ENCODE measurements around the gene EVL.
"Not testable (repeated sequence)": the region's sequence is repeated elsewhere in the genome, so short reads cannot be mapped to it uniquely, and the experiment has no call there.

Gene EVL

DNA sequence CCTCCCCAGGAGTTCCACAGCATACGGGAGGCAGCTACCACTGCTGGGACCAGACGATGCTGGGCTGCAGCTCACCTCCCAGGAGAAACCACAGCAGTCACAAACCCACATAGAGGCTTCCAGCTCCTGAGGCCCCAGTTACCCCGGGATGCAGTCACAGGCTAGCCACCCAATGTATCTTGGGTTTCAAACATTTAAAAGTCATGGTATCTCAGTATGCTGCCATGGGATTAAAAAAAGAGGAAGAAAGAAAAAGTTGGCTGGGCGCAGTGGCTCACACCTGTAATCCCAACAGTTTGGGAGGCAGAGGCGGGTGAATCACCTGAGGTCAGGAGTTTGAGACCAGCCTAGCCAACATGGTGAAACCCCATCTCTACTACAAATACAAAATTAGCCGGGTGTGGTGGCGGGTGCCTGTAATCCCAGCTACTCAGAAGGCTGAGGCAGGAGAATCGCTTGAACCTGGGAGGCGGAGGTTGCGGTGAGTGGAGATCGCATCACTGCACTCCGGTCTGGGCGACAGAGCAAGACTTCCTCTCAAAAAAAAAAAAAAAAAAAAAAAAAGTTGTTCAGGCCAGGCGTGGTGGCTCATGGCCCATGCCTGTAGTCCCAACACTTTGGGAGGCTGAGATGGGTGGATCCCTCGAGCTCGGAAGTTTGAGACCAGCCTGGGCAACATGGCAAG, 92.5 kb downstream of the EVL start:
- in situ Hi-C loops (cut with HindIII; ENCODE audit: low sequenced_read_pairs): not testable (repeated sequence)

DNA sequence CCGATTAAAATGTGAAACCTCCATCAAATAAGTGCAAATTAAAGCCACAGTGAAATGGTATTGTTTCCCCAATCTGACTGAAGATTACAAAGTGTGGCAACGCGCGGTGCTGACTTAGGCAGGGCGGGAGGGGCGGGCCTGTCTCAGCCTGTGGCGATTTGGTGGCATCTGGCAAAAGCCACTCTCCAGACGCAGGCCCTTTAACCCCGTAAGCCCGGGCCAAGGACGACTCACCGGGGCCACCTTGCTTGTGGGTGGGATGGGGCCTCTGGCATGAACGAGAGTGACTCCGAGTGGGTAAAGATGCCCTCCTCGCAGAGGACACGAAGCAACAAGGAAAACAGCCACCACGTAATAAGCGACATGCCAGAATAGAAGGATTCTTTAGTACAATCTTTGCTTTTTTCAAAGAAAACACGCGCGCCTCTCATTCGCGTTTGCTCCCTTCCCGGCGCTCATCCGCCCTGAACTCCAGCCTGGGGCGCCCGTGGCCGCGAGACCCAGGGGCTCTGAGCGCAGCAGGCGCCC, 93.4 kb downstream of the EVL start:
- in situ Hi-C loops (cut with HindIII; ENCODE audit: low sequenced_read_pairs): no loop called here

DNA sequence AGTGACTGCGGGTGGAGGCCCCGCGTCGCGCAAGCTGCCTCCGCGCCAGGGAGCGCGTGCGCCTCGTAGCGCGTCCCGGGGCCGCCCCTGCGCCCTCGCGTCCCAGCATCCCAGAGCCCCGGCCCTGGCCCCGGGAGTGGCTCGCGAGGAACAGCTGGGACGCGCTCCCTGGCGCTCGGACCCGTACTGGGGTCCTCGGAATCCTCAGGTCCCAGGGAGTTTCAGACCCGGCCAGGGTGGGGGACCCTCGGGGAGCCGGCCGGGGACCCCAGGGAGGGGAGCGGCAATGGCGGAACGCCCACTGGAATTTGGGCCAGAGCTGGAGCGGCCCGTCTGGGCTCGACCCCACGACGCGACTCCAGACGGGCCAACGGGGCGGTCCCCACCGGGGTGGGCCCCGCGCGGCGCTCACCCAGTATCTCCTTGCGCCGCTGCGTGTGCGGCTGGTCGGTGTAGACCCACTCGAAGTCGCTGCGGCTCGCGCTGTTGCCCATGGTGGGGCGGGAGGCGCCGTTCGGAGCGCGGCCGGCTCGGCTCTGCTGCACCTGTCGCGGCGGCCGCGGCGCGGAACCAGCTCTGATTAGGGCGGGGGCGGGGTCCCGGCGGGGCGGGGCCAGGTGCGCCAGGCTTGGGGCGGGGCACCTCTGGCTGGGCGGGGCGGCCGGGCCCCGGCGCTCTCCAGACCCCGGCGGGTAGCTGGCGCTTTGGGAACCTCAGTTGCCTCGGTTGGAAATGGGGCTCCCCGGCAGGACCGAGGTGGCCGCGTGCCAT, 94.1 kb downstream of the EVL start, which contains the start of gene DEGS2:
TSS of gene DEGS2 (minus strand) at position 552 of the 771 bp plus-strand sequence. CDS start at position 494, 58 bp downstream.
- in situ Hi-C loops (cut with HindIII; ENCODE audit: low sequenced_read_pairs): no loop called here

DNA sequence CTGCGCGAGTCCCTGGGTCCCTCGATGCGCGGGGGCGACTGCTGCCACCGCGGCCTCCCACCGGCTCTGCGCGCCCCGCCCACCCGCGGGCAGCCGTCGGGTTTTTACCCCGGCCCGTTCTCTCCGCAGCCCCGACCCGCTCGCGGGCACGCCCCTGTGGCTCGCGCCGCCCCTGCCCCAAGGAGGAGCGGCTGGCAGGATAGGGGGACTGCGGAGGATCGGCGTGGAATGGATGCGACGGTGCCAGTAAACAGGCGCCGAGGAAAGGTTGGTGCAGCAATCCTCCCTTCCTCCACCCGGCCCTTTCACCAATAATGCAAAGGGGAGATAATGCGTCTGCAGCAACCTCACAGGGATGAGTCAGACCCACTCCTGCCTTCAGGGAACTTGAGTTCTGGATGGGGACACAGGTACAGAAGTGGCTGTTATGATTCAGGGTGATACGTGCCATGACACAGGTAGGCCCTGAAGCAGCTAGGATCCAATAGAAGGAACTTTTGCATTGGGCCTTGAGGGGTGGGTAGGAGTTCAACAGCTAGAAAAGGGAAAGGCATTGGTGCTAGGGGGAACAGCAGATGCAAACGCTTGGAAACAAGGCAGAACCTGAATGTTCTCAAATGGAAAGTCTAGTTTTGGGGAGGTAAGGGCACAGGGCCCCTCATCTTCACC, 94.8 kb downstream of the EVL start:
- in situ Hi-C loops (cut with HindIII; ENCODE audit: low sequenced_read_pairs): no loop called here

DNA sequence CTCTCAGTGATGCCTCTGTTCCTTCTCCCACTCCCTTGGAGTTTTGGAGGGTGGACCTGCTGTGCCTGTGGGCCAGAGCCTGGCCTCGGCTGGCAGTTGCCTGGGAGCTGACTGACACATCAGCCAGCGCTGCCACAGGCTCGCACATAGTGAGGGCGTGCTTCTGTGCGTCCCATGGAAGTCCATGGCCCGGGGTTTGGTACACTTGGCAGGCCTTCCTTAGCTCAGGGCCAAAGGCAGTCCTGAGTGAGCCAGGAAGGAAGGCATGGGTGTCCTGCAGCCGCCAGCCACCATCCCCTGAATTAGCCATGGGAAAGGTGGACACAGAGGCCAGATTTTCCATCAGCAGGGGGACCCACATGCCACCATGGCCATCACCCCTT, 95.3 kb downstream of the EVL start:
- in situ Hi-C loops (cut with HindIII; ENCODE audit: low sequenced_read_pairs): no loop called here

DNA sequence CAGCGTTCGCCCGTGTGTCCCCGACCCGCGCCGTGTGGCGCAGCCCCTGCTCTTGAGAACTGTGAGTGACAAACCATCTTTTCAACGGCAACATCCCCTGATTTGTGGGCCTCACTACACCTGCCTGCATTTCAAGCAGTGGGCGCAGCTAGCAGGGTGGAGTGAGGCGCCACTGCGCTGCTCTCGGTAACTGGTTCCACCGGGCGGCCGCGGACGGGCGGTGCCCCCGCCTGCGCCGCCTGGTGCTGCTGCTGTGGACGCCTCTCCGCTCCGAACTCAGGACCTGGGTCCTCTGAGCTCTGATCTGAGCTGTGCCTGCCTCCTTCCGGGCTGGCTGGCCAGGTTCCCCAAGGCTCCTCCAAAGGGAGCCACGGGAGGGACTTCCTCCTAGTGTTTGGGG, 100.2 kb downstream of the EVL start:
- in situ Hi-C loops (cut with HindIII; ENCODE audit: low sequenced_read_pairs): no loop called here

DNA sequence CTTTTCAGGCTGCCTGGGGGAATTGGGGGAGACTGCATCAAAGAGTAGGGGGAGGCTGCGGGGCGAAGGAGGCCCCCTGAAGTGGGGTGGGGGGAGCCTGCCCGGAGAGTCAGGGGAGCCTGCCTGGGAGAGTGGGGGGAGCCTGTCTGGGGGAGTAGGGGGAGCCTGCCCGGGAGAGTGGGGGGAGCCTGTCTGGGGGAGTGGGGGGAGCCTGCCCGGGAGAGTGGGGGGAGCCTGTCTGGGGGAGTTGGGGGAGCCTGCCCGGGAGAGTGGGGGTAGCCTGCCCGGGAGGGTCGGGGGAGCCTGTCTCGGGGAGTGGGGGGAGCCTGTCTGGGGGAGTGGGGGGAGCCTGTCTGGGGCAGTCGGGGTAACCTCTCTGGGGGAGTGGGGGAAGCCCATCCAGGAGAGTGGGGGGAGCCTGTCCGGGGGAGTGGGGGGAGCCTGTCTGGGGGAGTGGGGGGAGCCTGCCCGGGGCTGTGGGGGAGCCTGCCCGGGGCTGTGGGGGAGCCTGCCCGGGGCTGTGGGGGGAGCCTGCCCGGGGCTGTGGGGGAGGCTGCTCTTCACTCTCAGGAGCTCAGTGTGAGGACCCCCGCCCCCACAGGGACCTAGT, 100.7 kb downstream of the EVL start:
- in situ Hi-C loops (cut with HindIII; ENCODE audit: low sequenced_read_pairs): no loop called here

DNA sequence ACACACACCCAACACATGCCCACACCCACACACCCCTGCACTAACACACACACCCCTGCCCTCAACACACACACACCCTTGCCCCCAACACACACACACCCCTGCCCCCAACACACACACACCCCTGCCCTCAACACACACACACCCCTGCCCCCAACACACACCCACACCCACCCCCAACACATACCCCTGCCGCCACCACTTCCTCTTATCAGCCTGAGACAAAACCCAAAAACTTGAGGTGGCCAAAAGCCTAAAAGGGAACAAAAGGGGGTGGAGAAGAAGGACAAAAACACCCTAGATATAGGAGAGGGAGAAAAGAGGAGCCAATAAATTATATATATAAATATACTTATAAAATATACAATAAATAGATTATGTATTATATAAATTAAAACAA, 103.3 kb downstream of the EVL start:
- in situ Hi-C loops (cut with HindIII; ENCODE audit: low sequenced_read_pairs): no loop called here

DNA sequence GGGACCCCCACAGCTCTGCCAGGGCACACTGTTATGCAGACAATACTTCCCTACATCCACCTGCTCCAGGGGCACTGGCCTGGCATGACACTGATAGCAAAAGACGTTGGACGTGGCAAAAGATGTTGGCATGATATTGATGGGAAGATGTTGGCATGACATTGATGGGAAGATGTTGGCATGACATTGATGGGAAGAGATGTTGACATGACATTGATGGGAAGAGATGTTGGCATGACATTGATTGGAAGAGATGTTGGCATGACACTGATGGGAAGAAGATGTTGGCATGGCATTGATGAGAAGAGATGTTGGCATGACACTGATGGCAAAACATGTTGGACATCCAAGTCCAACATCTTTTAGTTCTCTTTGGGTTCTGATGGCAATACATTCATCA, 105.7 kb downstream of the EVL start:
- in situ Hi-C loops (cut with HindIII; ENCODE audit: low sequenced_read_pairs): no loop called here

DNA sequence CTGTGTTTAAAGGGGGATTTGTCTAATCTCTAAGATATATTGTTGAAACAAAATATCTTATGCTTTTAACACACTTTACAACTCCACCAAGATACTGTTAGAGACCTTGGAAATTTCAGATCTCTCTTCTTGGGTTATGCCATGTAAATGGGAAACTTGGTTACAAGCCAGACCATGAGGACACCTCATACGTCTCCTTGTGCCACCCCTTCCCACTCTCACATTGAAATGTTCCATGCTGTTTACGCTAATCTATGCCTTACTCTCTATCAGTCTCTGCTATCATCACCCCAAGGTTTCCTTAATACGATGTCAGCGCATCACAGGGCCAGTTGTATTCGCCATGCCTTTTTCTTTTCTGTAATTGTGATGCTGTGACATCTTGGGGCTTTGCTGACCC, 107.6 kb downstream of the EVL start:
- in situ Hi-C loops (cut with HindIII; ENCODE audit: low sequenced_read_pairs): no loop called here

DNA sequence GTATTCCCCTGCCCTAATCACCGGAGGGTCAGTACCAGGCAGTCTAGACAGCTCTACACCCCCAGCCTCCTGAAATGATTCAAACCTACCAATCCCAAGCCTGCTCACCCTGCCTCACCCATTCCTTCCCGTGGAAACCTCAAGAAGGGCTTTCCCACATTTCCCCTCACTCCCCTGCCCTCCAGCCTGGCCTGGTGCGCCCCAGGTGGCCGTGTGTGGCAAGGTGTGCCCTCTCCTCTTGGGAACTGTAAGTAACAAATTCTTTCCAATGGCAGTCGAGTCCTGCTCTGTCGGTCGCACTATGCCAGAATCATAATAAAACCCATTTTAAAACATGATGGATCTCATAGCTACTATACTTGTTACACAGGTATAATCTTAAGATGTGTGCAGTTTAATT, 108.1 kb downstream of the EVL start:
- in situ Hi-C loops (cut with HindIII; ENCODE audit: low sequenced_read_pairs): no loop called here

DNA sequence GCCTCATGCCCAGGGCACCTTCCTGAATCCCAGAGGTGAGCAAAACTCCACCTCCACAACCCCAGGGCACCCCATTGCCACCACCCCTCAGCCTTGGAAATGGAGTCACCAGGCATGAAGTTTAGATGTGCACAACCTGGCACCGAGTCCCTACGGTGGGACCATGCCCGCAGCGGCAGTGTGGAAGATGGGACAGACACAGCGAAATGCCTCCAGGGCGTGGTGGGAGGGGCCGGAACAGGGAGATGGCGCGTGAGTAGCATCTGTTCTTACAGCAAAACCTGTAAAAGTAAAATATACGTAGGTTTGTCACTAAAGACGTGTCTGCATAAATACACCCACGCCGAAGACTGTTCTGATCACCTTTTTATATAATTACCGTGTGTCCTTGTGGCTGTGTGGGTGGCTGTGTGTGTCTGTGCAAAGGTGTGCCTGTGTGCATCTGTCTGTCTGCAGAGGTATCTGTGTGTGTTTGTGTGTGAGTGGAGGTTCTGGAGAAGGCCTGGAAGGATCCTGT, 111.6 kb downstream of the EVL start:
- in situ Hi-C loops (cut with HindIII; ENCODE audit: low sequenced_read_pairs): no loop called here

DNA sequence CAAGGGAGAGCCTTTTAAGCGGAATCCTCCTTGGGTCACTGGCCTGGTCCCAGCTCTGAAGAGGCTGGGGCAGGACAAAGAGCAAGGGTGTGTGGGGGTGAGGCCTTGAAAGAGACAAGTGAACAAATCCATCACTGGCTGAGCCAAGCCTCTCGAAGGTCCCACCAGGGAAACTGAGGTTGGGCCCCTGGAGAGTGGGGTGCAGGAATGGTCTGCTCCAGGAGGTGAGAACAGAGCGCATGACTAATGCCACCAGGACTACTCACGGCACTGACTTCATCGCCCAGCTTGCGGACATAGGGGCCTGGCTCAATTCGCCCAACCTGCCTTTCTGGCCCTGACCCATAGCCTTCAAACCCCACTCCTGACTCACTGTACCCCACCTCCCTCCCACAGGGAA, 113.5 kb downstream of the EVL start:
- in situ Hi-C loops (cut with HindIII; ENCODE audit: low sequenced_read_pairs): no loop called here

DNA sequence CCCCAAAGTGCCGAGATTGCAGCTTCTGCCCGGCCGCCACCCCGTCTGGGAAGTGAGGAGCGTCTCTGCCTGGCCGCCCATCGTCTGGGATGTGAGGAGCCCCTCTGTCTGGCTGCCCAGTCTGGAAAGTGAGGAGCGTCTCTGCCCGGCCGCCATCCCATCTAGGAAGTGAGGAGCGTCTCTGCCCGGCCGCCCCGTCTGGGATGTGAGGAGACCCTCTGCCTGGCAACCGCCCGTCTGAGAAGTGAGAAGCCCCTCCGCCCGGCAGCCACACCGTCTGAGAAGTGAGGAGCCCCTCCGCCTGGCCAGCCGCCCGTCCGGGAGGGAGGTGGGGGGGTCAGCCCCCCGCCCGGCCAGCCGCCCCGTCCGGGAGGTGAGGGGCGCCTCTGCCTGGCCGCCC, 115.4 kb downstream of the EVL start:
- in situ Hi-C loops (cut with HindIII; ENCODE audit: low sequenced_read_pairs): not testable (repeated sequence)

DNA sequence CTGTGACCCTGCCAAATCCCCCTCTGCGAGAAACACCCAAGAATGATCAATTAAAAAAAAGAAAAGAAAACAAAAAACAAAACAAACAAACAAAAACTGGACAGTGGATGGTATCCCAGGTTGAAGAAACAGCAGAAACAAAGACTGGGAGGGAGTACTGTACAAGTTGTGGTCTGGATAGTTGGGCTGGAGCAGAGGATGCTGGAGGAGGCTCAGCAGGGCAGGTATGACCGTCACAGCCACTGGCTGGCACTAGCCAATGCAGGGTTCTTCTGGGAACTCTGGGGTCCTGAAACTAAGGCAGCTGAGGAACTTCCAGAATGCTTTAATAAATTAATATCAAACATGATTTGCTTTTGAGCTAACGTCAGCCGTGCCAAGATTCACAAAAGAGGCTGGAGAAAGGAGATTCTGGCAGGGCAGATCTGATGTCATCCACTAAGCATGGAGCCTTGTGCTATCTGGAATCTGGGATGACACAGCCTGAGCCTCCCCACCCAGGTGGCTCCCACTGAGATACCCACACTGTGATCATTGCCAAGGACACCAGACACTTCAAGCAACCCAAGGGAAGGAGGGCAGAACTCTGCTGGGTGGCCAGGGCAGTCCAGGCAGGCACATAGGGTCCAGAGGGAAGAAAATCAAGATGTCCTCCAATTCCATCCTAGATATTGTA, 116.8 kb downstream of the EVL start:
- in situ Hi-C loops (cut with HindIII; ENCODE audit: low sequenced_read_pairs): not testable (repeated sequence)

DNA sequence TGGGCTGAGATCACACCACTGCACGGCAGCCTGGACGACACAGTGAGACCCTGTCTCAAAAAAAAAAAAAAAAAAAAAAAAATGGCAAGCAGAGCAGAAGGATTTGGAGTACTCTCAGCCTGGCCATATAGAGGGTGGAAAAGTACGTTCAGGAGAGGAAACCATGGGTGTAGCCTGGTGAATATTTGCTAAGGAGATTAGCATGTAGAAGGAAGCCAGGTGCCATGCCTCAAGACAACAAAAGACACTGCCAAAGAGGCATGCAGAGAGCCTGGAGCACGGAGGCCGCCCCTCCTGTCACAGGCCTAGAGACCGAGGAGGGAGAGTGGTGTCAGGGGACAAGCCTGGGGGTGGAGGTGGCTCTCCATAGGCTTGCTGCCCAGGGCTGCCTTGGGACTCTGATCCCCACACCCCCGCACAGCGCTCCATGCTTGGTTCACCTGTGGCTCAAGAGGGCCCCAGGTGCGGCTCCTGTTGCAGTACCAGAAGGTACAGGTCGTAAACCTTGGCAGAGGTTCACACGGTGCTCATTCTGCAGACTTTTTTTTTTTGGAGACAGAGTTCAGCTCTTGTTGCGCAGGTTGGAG, 122.1 kb downstream of the EVL start:
- in situ Hi-C loops (cut with HindIII; ENCODE audit: low sequenced_read_pairs): no loop called here

DNA sequence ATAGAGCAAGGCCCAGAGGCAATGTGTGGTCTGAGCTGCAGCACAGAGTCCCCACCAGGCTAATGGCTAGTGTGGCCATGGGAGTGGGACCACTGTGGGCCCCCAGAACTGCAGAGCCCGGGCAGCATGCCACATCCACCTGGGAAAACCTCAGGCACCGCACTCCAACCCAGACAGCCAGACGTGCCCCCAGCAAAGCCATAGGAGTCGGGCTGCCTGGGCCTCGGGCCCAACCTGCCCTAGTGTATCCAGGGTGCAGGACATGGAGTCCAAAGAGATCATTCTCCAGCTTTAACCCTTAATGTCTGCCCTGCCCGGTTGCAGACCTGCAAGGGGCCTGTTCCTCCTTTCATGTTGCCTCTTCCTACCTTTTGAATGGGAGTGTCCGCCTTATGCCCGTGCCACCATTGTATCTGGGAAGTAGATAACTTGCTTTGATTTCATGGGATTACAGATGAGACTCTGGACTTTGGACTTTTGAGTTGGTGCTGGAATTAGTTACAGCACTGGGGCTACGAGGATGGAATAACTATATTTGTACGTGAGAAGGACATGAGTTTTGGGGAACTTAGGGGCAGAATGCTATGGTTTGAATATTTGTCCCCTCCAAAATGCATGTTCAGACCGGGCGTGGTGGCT, 123.3 kb downstream of the EVL start:
- in situ Hi-C loops (cut with HindIII; ENCODE audit: low sequenced_read_pairs): no loop called here

DNA sequence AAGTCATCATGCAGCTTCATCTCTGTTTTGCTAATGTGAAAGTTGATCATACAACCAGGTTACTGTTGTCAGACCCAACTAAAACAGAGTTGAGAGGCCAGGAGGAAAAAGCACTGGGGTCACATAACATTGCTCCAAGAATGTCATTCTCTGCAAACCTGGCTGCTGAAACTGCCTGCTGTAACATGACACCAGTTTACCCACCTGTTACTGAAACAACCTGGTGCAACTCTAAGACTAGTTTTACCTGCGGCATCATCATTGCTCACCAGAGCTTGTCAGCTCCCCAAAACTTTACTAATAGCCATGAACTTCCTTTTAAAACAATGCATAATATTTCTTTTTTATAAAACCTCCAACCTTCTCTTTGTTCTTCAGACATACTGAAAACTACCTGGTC, 124.9 kb downstream of the EVL start:
- in situ Hi-C loops (cut with HindIII; ENCODE audit: low sequenced_read_pairs): no loop called here

DNA sequence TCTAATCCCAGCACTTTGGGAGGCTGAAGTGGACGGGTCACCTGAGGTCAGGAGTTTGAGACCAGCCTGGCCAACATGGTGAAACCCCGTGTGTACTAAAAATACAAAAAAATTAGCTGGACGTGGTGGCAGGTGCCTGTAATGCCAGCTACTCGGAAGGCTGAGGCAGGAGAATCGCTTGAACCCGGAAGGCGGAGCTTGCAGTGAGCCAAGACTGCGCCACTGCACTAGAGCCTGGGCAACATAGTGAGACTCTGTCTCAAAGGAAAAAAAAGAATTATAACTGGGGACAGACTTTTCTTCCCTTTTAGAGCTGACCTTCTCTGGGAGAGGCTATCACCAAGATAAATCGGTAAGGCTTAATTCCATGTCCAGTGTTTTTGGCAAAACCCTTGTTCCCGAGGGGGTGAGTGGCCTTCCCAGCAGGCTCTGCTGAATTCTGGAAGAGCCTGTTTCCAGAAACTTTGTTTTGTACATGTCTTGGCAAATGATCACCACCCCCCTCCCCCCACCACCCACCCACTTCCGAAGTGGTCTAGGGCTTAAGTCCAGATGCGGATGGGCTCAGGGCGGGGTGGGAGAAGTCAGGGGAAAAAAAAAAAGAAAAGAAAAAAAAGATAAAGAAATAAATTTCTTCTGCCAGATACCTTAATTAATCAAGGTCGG, 126.5 kb downstream of the EVL start:
- in situ Hi-C loops (cut with HindIII; ENCODE audit: low sequenced_read_pairs): no loop called here
